Left colon (tissue), 2 donors: ENCODE data around the gene TPSG1. TPM values are rescaled to one million over a fixed set of nuclear protein-coding genes. Genes with fewer than 3 reads are reported as not detected.
"Not testable (repeated sequence)": the region's sequence is repeated elsewhere in the genome, so short reads cannot be mapped to it uniquely, and the experiment has no call there.

ENCODE experiments used
- ATAC-seq: fragments of 200-7000 bp; cut with Tn5 transposase; one replicate; pipeline ENCODE4 v1.9.1; 2020; ENCODE audit warnings: mild to moderate bottlenecking, moderate library complexity
- DNase-seq, 2 donors: peaks; one replicate each; pipeline ENCODE4 v3.0.0-alpha.2; 2020
- intact Hi-C, 2 donors: fragments of 100-400 bp; cut with DNase I in 1 of 2; cut with micrococcal nuclease in 1 of 2; formaldehyde crosslinking; loops; one replicate each; pipeline versions ENCODE4 v1.11.2 to v1.14.0; 2022; cut with DNase I, micrococcal nuclease
- total RNA-seq, 2 donors: library from RNA; stranded (reverse); fragmentation: NEBNext Ultra II Directional; extraction: Animal tissue kit (Norgen Biotek cat#: 25700); gene quantifications; one replicate each; pipeline ENCODE4 v1.2.1, GENCODE V29; 2021
- donor health status: DM: no; HTN: no; CAD: no.
- donor health status: DM: yes; HTN: yes; CAD: no.

The TPSG1 gene
- total RNA-seq, 2 donors from 2014 or later: 60.7 to 124 TPM

DNA sequence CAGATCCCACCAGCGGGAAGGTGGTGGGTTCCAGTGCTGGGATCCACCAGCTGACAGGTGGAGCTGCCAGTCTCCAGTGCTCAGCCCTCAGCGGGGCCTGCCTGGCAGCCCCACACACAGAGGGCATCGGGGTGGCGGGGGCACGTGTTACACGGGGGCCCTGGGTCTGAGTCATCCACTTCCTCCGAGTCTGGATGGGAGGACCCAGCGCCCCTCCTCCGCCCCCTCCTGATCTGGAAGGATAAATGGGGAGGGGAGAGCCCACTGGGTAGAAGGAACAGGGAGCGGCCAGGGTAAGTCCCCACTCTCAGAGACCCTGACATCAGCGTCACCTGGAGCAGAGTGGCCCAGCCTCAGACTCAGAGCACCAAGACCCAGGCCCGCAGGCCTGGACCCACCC is 15.4 kb upstream of the TPSG1 start, which contains the start of gene TPSAB1:
Gene TPSAB1 (plus strand): TSS at position 270 of the 400 bp plus-strand sequence. CDS start 234 bp downstream, outside the sequence.
- peak in 1 of 2 donors; percentile 24 for DNase-seq
- intact Hi-C loops, ATAC-seq: not testable (repeated sequence)

DNA sequence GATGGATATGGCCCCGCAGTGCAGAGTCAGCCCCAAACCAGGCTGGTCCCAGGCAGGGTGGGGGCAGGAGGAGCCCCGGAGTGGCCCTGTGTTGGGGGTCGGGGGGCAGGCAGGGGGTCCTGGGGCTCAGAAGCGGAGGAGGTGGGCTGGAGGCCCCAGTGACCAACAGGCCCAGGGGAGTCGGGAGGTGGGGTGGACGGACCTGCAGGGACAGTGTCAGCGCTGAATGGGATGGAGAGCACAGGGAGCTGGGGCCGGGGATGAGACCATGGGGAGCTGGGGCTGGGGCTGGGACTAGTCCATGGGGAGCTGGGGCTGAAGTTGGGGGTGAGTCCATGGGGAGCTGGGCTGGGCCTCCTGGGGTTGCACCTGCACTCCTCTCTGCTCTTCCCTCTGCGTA is 14.5 kb upstream of the TPSG1 start:
- DNase-seq, ATAC-seq, intact Hi-C loops: not testable (repeated sequence)

DNA sequence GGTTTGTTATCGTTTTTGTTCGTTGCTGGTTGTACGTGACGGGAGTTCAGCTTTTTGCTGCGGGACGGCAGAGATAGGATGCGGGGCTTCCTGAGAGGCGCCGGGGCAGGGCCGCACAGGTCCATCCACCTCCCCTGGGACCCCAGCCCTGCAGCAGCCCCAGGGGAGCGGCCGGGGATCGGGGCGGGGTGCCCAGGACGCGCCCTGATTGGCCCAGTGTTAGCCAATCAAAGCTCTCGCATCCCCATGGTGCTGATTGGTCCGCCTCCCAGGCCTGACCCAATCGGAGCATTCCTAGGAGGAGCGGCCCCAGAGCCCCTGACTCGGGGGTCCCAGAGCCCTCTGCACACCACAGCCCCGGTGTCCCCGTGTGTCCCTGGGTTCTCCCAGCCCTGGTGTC is 13.8 kb upstream of the TPSG1 start:
- intact Hi-C loops, ATAC-seq, DNase-seq: not testable (repeated sequence)

DNA sequence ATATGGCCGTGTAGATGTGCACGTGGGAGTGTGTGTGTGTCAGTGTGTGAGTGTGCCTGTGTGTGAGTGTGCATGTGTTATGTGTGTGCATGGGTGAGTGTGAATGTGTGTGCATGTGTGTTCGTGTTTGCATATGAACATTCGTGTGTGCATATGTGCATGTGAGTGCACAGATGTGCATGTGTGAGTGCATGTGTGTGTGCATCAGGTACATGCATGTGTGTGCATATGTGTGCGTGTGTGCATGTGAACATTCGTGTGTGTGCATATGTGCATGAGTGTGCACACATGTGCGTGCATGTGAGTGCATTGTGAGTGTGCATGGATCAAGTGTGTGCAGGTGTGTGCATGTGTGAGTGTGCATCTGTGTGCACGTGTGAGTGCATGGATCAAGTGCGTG is 12.9 kb upstream of the TPSG1 start:
- intact Hi-C loops: no loop called here
- DNase-seq: no peak
- no peak for ATAC-seq

DNA sequence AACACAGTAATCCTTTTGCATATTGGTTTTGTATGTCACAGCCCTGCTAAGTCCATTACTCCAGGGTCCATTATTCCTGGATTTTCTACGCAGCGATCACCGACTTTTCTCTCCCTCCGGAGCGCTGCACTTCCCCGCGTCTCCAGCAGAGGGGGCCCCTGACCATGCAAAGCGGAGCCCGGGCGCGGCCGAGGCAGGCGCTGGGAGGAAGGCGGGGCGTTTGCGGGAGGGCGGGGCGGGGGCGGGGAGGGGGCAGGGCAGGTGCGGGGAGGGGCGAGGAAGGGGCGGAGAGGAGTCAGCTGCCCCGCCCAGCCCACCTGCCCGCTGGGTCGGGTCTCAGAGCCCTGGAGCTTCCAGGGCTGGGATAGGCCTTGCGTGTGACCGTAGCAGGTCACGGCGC is 11.6 kb upstream of the TPSG1 start:
- intact Hi-C loops, DNase-seq: not testable (repeated sequence)
- ATAC-seq: peak; percentile 81

DNA sequence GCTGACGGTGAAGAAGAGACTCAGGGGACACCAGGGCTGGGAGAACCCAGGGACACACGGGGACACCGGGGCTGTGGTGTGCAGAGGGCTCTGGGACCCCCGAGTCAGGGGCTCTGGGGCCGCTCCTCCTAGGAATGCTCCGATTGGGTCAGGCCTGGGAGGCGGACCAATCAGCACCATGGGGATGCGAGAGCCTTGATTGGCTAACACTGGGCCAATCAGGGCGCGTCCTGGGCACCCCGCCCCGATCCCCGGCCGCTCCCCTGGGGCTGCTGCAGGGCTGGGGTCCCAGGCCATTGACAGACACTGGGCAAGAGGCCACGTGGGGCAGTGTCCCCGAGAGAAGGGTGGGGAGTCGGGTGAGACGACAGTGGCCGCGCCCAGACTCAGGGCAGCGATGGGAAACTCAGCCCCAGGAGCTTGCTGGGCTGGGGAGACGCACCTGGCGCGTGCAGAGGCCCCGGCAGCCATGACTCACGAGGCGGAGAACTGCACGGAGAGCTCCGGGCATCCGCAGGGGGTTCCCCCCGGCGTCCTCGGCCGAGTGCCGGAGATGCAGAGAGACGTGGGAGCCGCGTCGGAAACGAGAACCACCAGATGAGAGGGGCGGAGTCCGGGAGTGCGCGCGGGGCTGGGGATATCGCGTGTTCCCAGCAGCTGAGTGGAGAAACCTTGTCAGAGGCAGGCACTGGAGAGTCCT is 7.1 kb upstream of the TPSG1 start:
- intact Hi-C loops, ATAC-seq, DNase-seq: not testable (repeated sequence)

DNA sequence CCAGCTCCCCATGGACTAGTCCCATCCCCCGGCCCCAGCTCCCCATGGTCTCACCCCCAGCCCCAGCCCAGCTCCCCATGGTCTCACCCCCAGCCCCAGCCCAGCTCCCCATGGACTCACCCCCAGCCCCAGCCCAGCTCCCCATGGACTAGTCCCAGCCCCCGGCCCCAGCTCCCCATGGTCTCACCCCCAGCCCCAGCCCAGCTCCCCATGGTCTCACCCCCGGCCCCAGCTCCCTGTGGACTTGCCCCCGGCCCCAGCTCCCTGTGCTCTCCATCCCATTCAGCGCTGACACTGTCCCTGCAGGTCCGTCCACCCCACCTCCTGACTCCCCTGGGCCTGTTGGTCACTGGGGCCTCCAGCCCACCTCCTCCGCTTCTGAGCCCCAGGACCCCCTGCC is 6.2 kb upstream of the TPSG1 start:
- DNase-seq, ATAC-seq, intact Hi-C loops: not testable (repeated sequence)

DNA sequence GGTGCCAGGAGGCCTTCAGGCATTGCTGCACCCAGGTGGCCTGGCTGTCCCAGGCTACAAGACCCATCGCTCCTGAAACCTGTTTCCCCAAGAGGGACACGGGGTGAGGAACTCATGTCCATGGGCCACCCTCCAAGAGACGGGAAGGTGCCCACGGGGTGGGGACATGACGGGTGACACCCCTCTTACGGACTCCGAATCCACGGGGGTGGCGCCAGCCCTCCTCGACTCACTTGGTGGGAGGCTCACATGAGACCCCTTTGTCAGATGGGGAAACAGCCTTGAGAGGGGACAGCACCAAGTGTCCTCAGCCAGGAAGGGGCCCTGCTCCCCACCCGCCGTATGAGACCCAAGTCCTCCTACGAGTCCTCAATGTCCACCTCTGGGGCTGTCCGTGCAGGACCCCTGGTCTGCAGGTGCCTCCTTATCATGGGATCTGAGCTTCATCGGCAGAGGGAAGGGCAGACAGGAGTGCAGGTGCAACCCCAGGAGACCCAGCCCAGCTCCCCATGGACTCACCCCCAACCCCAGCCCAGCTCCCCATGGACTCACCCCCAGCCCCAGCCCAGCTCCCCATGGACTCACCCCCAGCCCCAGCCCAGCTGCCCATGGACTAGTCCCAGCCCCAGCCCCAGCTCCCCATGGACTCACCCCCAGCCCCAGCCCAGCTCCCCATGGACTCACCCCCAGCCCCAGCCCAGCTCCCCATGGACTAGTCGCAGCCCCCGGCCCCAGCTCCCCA is 5.6 kb upstream of the TPSG1 start:
- DNase-seq, intact Hi-C loops, ATAC-seq: not testable (repeated sequence)

DNA sequence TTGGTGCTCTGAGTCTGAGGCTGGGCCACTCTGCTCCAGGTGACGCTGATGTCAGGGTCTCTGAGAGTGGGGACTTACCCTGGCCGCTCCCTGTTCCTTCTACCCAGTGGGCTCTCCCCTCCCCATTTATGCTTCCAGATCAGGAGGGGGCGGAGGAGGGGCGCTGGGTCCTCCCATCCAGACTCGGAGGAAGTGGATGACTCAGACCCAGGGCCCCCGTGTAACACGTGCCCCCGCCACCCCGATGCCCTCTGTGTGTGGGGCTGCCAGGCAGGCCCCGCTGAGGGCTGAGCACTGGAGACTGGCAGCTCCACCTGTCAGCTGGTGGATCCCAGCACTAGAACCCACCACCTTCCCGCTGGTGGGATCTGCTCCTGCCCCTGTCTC is 5.0 kb upstream of the TPSG1 start, which contains the start of gene TPSB2:
Gene TPSB2 (minus strand): TSS at position 101 of the 387 bp plus-strand sequence. CDS start 233 bp downstream, outside the sequence.
- ATAC-seq, DNase-seq, intact Hi-C loops: not testable (repeated sequence)

DNA sequence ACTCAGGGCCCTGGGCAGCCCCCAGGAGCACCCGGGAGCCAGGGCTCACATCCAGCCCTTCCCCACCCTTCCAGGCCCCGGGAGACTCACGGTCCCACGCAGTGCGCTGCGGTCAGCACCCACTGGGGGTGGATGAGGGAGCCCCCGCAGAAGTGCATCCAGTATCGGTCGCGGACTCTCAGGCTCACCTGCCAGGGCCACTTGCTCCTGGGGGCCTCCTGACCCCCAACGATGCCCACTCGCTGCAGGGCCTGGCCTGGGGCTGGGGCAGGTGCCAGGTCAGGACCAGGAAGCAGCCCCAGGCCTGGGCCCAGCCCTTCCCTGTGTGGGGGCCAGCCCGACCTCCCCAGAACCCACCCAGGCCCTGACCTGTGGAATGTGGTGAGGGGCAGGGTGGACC is 4.4 kb upstream of the TPSG1 start:
- ATAC-seq, DNase-seq, intact Hi-C loops: not testable (repeated sequence)

DNA sequence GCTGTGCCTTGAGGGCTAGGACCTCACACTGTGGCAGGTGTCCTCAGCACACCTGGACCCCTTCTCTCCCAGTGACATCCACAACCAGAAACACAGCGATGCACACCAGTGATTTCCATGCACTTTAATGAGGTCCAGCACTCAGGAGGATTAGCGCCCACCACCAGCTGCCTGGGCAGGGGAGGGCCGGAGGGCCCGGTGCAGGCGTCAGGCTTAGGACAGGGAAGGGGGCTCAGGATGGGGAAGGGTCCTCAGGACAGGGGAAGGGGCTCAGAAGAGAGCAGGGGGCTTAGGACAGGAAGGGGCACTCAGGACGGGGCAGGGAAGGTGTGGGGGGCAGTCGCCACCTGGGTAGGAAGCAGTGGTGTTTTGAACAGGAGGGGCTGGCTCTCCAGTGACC is 3.2 kb upstream of the TPSG1 start:
- intact Hi-C loops, ATAC-seq, DNase-seq: not testable (repeated sequence)

DNA sequence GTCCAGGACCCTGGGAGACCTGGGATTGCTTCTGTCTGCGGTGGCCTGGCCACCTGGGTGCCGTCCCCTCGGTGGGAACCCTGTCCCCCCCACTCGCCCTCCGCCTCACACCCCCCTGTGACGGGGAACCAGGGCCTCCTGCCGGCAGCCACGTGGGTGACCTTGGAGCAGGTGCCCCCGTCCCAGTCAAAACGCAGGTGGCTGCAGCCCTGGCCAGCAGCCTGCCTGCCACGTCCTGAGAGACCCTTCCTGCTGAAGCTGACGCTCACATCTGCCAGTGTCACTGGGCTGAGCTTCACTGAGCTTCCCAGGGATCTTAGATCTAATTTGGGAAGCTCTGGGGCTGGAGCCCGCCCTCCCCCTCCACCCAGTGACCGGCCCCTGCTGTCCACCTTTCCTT is 1.6 kb upstream of the TPSG1 start:
- DNase-seq, intact Hi-C loops, ATAC-seq: not testable (repeated sequence)

DNA sequence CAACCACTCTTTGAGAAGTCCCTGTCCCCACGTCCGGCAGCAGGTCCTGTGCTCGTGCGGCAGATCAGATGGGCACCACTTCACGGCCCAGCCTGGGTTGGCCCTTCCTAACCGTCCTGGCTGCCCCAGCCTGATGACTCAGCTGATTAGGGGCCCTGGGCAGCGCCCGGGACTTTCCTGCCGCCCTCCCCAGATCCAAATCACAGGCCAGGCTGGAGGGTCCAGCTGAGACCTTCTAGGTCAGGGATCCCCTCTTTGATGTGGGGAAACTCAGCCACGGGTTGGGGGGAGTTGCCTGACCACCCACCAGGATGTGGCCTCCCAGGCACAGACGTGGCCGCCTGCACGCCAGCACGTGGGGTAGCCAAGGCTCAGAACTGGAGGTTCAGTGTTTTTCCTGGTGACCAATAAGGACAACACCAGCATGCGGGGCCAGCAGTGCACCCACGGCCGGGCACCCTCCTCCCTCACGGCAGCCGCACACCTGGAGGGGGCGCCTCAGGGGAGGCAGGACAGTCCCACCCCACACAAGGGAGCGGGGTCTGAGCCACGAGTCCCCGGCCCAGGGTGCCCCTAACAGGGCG is 752 bp upstream of the TPSG1 start:
- DNase-seq: peak; percentile 34 to 46
- peak; percentile 21 for ATAC-seq
- intact Hi-C loops: not testable (repeated sequence)

DNA sequence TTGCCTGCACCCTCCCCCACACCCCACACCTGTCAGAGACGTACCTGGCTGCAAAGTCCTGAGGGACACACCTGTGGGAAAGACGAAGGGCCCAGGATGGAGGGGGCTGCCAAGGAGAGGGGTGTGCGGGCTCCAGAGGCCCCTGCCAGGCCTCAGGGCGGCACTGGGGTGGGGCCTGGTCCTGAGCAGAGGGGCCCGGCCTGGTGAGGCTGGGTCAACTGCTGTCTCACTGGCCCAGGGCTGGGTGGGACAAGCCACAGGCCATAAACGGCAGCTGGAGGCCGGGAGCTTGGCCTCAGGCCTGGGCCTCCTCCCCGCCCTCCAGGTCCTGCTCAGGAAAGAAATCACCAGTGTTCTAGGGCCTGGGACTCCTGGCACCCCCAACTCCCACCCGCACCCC is 510 bp downstream of the TPSG1 start:
- intact Hi-C loops: no loop called here
- peak; percentile 73 for ATAC-seq
- peak; percentile 49 to 68 for DNase-seq

DNA sequence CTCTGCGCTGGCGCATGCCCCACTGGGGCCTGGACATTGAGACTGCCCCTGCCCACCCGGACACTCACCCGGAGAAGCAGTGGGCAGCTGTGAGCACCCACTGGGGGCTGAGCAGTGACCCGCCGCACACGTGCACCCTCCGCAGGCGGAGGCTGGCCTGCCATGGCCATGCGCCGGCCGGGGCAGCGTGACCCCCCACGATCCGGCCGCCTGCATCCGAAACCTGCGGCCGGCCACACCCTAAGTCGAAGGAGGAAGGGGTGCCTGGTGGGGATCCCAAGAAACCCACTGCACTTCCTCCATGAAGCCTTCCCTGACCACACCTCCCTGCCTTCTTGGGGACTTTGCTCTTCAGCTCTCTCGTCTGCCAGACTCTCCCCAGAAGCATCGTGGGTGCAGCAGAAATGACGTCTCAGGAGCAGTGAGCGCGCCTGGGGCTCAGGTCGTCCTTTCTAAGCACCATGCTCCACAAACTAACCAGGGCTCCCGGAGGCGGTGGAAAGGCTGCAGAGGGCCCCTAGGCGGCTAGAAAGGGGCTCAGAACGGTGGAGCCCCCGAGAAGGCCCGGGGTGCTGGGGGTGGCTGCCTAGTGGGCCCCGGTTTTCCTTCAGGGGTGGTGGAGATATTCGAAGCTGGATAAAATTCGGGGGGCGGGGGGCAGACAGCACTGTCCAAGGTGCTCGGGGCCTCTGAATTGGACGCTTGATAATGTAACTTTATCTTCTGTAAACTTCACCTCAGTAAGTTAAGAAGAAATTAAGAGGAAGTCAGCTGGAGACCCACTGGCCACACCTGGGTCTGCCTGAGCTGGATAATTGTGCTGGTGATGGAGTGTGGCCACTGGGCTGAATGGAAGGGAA is 1.5 kb downstream of the TPSG1 start:
- DNase-seq (peak in 1 of 2 donors; percentile 29), ATAC-seq (peak; percentile 25)
- intact Hi-C loops: no loop called here

DNA sequence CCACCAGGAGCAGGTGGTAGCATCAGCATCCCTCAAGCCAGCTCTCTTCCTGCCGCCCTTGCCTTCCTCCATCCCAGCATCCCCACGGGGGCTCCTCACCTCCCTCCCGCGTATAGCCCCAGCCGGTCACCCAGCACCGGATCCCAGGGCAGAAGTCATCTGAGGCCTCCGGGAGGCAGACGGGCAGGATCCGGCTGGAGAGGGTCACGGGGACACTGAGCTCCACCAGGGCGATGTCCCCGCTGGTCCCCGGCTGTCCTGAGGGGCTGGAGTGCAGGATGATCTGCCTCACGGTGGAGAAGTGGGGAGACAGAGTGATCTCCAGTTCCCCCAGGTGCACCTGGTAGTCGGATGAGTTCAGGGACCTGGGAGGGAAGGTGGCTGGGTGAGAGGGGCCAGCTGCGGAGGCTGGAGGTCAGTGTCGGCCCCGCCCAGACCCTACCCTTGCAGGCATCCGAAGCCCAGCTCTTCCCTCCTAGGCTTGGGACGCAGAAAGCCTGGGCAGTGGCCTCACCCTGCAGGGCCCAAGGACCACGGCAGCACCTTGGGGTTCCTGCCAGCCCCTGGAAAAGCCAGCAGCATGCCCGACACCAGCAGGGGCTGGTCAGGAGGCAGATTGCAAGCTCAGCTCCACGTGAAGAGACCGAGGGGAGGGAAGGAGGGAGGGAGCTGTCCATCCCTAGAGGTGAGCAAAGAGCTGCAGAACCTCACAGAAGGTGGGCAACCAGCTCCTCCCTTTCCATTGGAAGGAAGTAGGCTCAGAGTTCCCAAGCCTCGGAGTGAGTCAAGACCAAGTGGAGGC is 2.3 kb downstream of the TPSG1 start:
- intact Hi-C loops: no loop called here
- no peak for DNase-seq

DNA sequence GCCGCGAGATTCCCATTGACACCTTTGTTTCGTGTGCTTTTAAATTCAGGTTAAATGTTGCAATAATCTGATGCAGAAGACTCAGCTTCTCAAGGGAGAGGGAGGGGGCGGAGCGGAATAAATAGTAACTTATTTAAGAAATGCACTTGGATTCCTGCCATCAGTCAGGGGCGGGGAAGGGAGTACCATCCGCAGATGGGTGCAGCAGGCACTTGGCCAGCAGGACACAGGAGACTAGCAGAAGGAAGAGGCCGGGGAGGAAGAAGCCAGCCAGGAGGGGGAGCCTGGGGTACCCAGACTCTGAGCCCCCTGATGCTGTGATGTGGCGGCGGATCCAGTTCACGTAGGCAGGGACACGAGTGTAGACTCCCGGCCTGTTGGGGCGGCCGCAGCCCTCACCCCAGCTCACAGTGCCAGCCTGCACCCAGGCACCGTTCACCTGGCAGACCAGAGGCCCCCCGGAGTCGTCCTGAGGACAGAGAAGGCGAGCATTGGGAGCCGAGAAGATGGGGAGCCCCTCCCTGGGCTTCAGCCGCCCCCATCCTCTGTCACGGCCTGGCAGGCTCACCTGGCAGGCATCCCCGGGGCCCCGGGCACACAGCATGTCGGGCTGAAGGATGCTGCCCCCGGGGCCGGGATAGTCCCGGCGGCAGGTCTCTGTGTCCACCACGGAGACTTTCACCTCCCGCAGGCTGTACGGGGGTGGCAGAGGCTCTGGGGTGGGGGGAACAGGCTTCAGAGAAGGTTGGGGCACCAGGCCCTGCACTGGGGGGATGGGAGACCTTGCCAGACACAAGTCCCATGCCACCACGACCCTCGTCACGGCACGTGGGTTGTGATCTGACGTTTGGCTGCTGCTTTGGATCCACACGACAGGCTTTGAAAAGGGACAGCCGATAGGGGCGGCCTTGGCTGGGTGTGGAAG is 3.2 kb downstream of the TPSG1 start:
- intact Hi-C loops: no loop called here
- ATAC-seq (peak; percentile 28), DNase-seq (peak; percentile 38 to 74)

More for the DNA sequence above, 2.3 kb downstream of the TPSG1 start:
- ATAC-seq: no peak
